Measurements from ENCODE around the gene SYT15.
"Not testable (repeated sequence)": the region's sequence is repeated elsewhere in the genome, so short reads cannot be mapped to it uniquely, and the experiment has no call there.

Gene SYT15

GRCh38 chr10:46589589-46589988 is 10.7 kb downstream of the SYT15 start:
- DNase-seq (ENCODE audit: low read depth) = not testable (repeated sequence)

GRCh38 chr10:46591053-46591452 is 12.1 kb downstream of the SYT15 start:
- not testable (repeated sequence) for DNase-seq (ENCODE audit: low read depth)

DNA sequence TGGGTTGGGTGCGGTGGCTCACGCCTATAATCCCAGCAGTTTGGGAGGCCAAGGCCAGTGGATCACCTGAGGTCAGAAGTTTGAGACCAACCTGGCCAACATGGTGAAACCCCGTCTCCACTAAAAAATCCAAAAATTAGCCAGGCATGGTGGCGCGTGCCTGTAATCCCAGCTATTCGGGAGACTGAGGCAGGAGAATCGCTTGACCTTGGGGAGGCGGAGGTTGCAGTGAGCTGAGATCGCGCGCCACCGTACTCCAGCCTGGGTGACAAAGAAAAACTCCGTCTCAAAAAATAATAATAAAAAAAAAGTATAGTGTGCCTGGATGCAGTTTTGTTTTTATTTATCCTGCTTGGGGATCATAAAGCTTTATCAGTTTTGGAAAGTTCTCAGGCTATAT is 14.4 kb downstream of the SYT15 start:
- DNase-seq (ENCODE audit: low read depth) = not testable (repeated sequence)

GRCh38 chr10:46594453-46595063 is 15.6 kb downstream of the SYT15 start:
- DNase-seq (ENCODE audit: low read depth) = not testable (repeated sequence)

DNA sequence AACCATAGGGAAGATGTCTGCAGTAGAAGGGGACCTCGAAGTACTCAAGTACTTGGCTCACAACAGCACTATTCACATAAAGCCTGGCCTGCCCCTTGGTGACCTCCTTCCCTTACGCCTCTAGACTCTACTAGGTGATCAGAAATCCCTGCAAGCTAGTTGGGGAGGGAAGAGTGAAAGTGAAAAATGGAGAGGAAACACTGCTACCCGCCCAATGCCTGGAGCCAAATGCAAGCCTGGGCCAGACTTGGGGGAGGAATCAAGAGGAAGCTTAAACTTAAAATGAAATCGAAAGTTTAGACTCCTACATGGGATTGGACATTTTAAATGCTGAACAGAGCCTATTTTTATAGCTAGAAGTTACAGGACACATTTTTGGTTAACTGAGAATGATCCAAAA is 17.6 kb downstream of the SYT15 start:
- not testable (repeated sequence) for DNase-seq (ENCODE audit: low read depth)

- not testable (repeated sequence) for DNase-seq (ENCODE audit: low read depth)
These were observed 18.8 kb downstream of the SYT15 start for GRCh38 chr10:46597616-46598246.

- not testable (repeated sequence) for DNase-seq (ENCODE audit: low read depth)
These were observed 21.6 kb downstream of the SYT15 start for GRCh38 chr10:46600516-46600915.

DNA sequence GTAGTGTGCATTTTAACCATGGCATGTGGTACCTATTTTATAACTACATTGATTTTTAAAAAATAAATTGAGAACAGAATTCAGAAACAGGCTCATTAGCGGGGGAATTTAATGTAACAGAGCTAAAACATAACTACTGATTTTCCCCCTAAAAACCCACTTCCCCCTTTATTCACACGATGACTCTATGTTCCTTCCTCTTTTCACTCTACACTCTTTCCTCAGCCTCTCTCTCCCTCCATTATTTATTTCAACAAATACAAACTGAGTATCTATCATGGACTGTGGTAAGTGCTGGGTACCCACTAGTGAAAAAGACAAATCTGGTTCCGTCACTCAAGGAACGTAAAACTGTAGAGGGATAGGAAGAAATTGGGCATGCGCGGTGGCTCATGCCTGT is 36.6 kb downstream of the SYT15 start:
- not testable (repeated sequence) for DNase-seq (ENCODE audit: low read depth)

DNA sequence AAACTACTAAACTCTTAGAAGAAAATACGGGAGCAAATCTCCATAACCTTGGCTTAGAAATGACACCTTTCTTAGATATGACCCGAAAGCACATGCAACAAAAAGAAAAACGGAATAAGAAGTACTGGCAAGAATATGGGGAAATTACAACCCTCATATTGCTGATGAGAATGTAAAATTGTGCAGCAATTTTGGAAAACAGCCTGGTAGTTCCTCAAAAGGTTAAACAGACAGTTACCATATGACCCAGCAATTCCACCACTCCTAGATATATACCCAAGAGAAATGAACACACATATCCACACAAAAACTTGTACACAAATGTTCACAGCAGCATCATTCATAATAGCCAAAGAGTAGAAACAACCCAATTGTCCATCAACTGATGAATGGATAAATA is 37.3 kb downstream of the SYT15 start:
- not testable (repeated sequence) for DNase-seq (ENCODE audit: low read depth)

- not testable (repeated sequence) for DNase-seq (ENCODE audit: low read depth)
These were observed 38.2 kb downstream of the SYT15 start for GRCh38 chr10:46617134-46617533.

DNA sequence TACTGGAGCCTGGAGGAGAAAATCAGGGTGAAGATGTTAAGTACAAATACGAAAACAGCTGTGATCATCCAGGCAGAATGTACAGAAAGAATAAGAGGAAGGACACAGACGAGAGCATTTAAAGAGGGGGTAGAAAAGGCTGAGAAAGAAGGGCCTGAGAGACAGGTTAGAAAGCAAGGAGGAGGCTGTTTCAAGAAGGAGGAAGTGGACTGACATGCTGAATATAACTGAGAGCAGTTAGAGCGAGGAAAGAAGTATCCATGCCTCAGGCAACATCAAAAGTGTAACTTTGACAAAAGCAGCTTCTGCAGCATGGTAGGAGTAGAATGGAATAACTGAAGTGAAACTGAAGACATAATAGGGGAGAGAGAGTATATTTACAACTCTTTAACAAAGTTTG is 39.0 kb downstream of the SYT15 start:
- not testable (repeated sequence) for DNase-seq (ENCODE audit: low read depth)

DNA sequence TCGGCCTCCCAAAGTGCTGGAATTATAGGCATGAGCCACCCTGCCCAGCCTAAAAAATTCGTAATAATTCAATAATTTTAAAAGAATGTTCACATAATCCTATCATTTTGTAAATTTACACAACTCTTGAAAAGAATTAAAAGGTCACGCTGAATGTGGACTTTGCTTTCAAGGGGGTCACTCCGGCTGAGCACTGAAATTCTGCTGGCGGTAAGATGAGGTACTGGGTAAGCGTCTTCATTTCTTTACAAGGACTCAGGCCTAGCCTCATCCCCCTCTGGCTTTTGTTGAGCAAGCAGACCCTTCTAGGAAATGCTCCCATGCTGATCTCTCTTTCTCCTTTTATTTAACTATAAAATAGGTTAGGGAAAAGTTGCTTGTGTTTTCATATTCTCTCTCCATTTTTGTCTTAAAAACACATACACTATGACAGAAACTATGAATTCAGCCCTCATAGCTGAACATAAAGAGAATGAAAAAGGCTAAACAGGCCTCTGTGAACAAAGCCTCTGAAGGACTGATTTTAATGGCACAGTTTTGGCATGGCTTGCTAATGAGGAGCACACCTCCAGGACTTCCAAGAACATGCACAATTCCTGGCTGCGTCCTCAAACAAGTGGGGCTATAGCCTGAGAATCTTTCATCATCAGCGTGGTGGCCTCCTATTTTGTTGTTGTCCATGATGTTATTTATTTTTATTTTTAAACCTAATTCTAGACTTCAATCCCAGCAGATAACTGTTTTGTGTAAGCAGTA is 45.1 kb downstream of the SYT15 start:
- DNase-seq (ENCODE audit: low read depth) = not testable (repeated sequence)

DNA sequence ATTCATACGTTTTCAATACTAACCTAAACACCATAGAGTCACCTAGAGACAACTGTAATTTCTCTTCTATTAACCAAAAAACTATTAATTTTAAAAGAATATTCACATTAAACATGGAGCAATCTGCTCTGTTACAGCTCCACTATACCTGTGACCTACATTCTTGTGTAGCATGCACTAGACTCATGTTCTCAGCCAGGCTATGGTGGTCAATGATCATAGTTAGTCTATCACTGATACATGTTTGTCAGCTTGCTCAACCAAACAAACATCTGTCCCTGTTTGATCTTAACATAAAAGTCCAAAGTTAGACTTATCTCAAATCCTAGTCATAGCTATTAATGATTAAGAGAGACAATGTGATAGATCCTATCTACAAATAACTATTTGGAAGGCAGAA is 50.9 kb downstream of the SYT15 start:
- not testable (repeated sequence) for DNase-seq (ENCODE audit: low read depth)

DNA sequence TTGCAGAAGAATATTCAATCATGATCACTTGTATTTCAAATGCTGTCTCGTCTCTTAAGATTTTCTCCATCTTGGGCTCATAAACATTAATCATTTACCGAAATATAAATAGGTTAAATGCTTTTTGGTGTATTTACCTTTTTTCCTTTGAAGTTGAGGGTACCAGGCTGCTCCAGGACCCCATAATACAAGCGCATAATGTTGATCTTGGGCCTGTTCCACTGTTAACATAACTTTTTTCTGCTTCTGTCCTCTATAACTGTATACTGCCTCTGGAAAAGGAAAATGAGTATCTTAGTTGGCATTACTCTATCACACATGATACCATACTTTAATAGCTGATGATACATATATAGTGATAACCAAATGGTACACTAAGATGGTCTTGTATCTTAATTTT is 51.9 kb downstream of the SYT15 start:
- DNase-seq (ENCODE audit: low read depth) = not testable (repeated sequence)

GRCh38 chr10:46631683-46632082 is 52.8 kb downstream of the SYT15 start:
- not testable (repeated sequence) for DNase-seq (ENCODE audit: low read depth)

DNA sequence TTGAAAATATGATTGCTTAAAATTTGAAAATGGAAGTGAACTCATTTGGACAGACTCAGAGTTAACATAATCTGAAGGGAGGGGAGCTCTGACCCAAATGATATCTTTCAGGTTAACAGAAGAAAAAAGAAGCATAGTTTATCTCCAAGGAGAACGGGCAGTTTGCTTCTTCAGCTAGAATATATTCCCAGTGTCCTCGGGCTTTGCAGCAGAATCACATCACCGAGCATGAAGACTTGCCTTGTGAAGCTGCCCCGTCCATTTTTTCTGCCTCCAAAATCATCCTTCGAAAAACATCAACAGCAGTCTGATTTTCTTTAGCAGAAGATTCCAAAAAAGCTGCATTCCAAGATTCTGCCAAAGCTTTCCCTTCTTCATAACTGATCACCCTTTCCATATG is 55.8 kb downstream of the SYT15 start:
- not testable (repeated sequence) for DNase-seq (ENCODE audit: low read depth)

DNA sequence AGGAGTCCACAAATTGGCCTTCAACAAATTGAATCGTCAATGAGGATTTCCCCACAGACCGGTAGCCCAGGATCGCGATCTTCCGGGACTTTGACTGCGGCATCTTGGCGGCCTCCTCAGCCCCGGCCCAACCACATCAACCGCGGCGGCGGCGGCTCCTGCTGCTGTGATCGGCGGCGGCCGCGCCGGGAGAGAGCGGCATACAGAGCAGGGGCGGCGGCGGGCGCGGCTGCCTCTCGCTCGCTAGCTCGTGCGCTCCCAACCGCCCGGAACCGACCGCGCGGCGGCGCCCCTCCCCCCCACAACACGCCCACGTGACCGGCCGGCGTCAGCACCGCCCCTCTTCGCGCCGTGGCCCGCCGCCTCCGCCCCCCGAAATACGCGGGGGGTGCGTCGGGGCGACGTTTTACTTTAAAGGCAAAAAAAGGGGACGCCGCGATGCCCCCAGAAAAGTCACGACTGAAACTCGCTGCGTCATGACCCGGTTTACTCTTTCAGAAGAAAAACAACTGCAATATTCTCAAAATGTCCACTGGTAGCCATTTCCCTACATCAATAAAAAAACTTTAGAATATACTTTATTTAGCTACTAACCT is 56.5 kb downstream of the SYT15 start:
- DNase-seq (ENCODE audit: low read depth) = not testable (repeated sequence)

GRCh38 chr10:46640005-46640404 is 61.1 kb downstream of the SYT15 start:
- not testable (repeated sequence) for DNase-seq (ENCODE audit: low read depth)
